MCF 10A (cell line): ENCODE measurements around the gene CCDC81. TPM values are rescaled to one million over a fixed set of nuclear protein-coding genes. Genes with fewer than 3 reads are reported as not detected.

Source experiments
- BruUV-seq: library from RNA; stranded (reverse); fragments of 400-500 nt; replicated peaks from 2 replicates; lab custom pipeline; 2021; lab: Mats Ljungman, UMichigan
- CTCF ChIA-PET: fragments of 300-600 bp; sonication (Branson Sonifier 250); formaldehyde crosslinking; extraction: SDS; loops from one replicate; lab custom pipeline; 2021; ENCODE audit warnings: antibody characterized with exemption, inconsistent platforms; lab: Yijun Ruan, JAX
- POLR2A ChIA-PET: fragments of 300-600, 350-650 bp; sonication (Branson Sonifier 250); formaldehyde crosslinking; extraction: SDS; loops from one replicate; lab custom pipeline; 2020; ENCODE audit warnings: antibody characterized with exemption, inconsistent platforms; lab: Yijun Ruan, JAX
- DNase-seq: peaks from one replicate; pipeline ENCODE4 v3.0.0-alpha.2; 2018; ENCODE audit not compliant: unreplicated experiment
- H3K27ac Mint-ChIP-seq: one replicate; pipeline ENCODE4 v1.8.0; 2022; ENCODE audit warnings: mild to moderate bottlenecking, low read depth, mixed read lengths; ENCODE audit not compliant: unreplicated experiment
- H3K27me3 Mint-ChIP-seq: one replicate; pipeline ENCODE4 v1.8.0; 2022; ENCODE audit warnings: mixed read lengths; ENCODE audit not compliant: insufficient read depth, unreplicated experiment
- H3K36me3 Mint-ChIP-seq: one replicate; pipeline ENCODE4 v1.8.0; 2022; ENCODE audit warnings: mild to moderate bottlenecking, moderate library complexity, mixed read lengths; ENCODE audit not compliant: insufficient read depth, unreplicated experiment
- H3K4me1 Mint-ChIP-seq: one replicate; pipeline ENCODE4 v1.8.0; 2022; ENCODE audit warnings: mixed read lengths; ENCODE audit not compliant: insufficient read depth, unreplicated experiment
- H3K4me3 Mint-ChIP-seq: one replicate; pipeline ENCODE4 v1.8.0; 2022; ENCODE audit warnings: mild to moderate bottlenecking, moderate library complexity, mixed read lengths; ENCODE audit not compliant: unreplicated experiment
- H3K9me3 Mint-ChIP-seq: one replicate; pipeline ENCODE4 v1.8.0; 2022; ENCODE audit warnings: mixed read lengths; ENCODE audit not compliant: unreplicated experiment
- CTCF ChIP-seq: fragments of 200-600 bp; IDR thresholded peaks from one replicate; pipeline ENCODE4 v1.8.0; 2022; ENCODE audit warnings: antibody characterized with exemption, mild to moderate bottlenecking; ENCODE audit not compliant: unreplicated experiment
- intact Hi-C: fragments of 100-400 bp; cut with micrococcal nuclease; formaldehyde crosslinking; loops from 2 replicates; pipeline ENCODE4 v1.14.1; 2022
- total RNA-seq: library from RNA; stranded (reverse); gene quantifications from 2 replicates; pipeline ENCODE4 v1.2.3, GENCODE V29; 2022

CCDC81 gene
- total RNA-seq, 1 experiment from 2014 or later = 1.7 TPM

- no peak for DNase-seq
- BruUV-seq = no TSS peak
- Mint-ChIP-seq H3K4me1 (no peaks in the 10 kb centered on the region), H3K4me3 (no peak overlapping the region), H3K36me3 (no peaks in the 10 kb centered on the region), H3K9me3 (no peaks in the 10 kb centered on the region), H3K27ac (no peak overlapping the region), H3K27me3 (no peaks in the 10 kb centered on the region)
- intact Hi-C loops = no loop called here
- ChIA-PET CTCF (interaction anchor here (0.6 to 7.4 kb wide), 10 partner anchors 12 to 888 kb away, joined by 3 to 81 read pairs (median 4); no protein-coding TSS in a partner anchor), POLR2A (interaction anchor here (1.4 to 3.5 kb wide), 2 partner anchors 10 to 14 kb away, joined by 4 to 8 read pairs; no protein-coding TSS in a partner anchor)
- TF ChIP-seq CTCF = no peak
These were observed 16.0 kb upstream of the CCDC81 start for GRCh38 chr11:86358720-86359119.

GRCh38 chr11:86360775-86361395 lies 13.8 kb upstream of the CCDC81 start:
- peak; percentile 44 for DNase-seq
- Mint-ChIP-seq H3K4me3 (no peak overlapping the region), H3K9me3 (no peaks in the 10 kb centered on the region), H3K4me1 (no peaks in the 10 kb centered on the region), H3K27me3 (no peaks in the 10 kb centered on the region), H3K36me3 (no peaks in the 10 kb centered on the region), H3K27ac (no peak overlapping the region)
- POLR2A ChIA-PET = interaction anchor here (0.6 to 1.8 kb wide), 4 partner anchors 26 to 93 kb away, joined by 3 to 4 read pairs (median 3); no protein-coding TSS in a partner anchor
- no TSS peak for BruUV-seq
- peak; percentile 28 for TF ChIP-seq CTCF
- CTCF ChIA-PET = interaction anchor here (0.6 to 7.4 kb wide), 48 partner anchors 8 to 560 kb away, joined by 3 to 81 read pairs (median 6); partner anchors contain the start of genes CCDC81 and CCDC83
- intact Hi-C loops = loop anchor here (2.0 to 5.0 kb wide), 3 partner anchors 46 to 458 kb away; no protein-coding TSS in a partner anchor

GRCh38 chr11:86363424-86363823 lies 11.3 kb upstream of the CCDC81 start:
- intact Hi-C loops = loop anchor here (5.0 kb wide), 2 partner anchors 44 to 94 kb away; no protein-coding TSS in a partner anchor
- H3K36me3 Mint-ChIP-seq = no peaks in the 10 kb centered on the region
- BruUV-seq = no TSS peak
- DNase-seq = no peak
- no peaks in the 10 kb centered on the region for H3K27me3 Mint-ChIP-seq
- no peak overlapping the region for H3K27ac Mint-ChIP-seq
- POLR2A ChIA-PET = interaction anchor here (1.1 to 1.8 kb wide), 3 partner anchors 8 to 28 kb away, joined by 3 to 5 read pairs (median 4); no protein-coding TSS in a partner anchor
- H3K9me3 Mint-ChIP-seq = no peaks in the 10 kb centered on the region
- H3K4me1 Mint-ChIP-seq = no peaks in the 10 kb centered on the region
- H3K4me3 Mint-ChIP-seq = no peak overlapping the region
- no peak for TF ChIP-seq CTCF
- CTCF ChIA-PET = interaction anchor here (0.5 to 7.4 kb wide), 8 partner anchors 27 to 553 kb away, joined by 3 to 81 read pairs (median 4); no protein-coding TSS in a partner anchor

GRCh38 chr11:86365546-86365945 lies 9.1 kb upstream of the CCDC81 start:
- no peaks in the 10 kb centered on the region for H3K36me3 Mint-ChIP-seq
- no peak for DNase-seq
- intact Hi-C loops = no loop called here
- H3K27me3 Mint-ChIP-seq = no peaks in the 10 kb centered on the region
- BruUV-seq = no TSS peak
- ChIA-PET POLR2A (no interaction called here), CTCF (interaction anchor here (7.4 kb wide), 1 partner anchor 55 kb away, joined by 81 read pairs; no protein-coding TSS in a partner anchor)
- TF ChIP-seq CTCF = no peak
- no peak overlapping the region for H3K27ac Mint-ChIP-seq
- no peak overlapping the region for H3K4me3 Mint-ChIP-seq
- no peaks in the 10 kb centered on the region for H3K9me3 Mint-ChIP-seq
- H3K4me1 Mint-ChIP-seq = peaks cover 6% of the 10 kb centered on the region
